ENCODE data around the gene KAZN. TPM values are rescaled to one million over a fixed set of nuclear protein-coding genes. Genes with fewer than 3 reads are reported as not detected.

The KAZN gene
- total and polyA plus RNA-seq, 2 experiments from 2014 or later, result 7.9 to 15.6 TPM

- Histone ChIP-seq H3K4me2 (no peak overlapping the region), H3K4me3 (no peak overlapping the region), H2AFZ (no peak overlapping the region), H4K20me1 (ENCODE audit: insufficient read depth, poor library complexity, severe bottlenecking) (no peaks in the 10 kb centered on the region), H3K79me2 (no peaks in the 10 kb centered on the region), H3K9me2 (replicated peaks; ENCODE audit: insufficient read depth) (no peaks in the 10 kb centered on the region), H3K9me3 (ENCODE audit: low read depth) (no peaks in the 10 kb centered on the region), H3K36me3 (replicated peaks; ENCODE audit: insufficient read depth, low read depth) (no peaks in the 10 kb centered on the region), H3K4me1 (ENCODE audit: insufficient read depth) (peaks cover 10% of the 10 kb centered on the region), H3K27me3 (no peaks in the 10 kb centered on the region), H3K27ac (no peak overlapping the region)
- 85% methylated on average over 12 of the region's 12 CpGs for WGBS (ENCODE audit: low lambda C conversion rate, missing lambda C conversion rate)
- TF ChIP-seq CTCF (IDR thresholded peaks at IDR 0.05; ENCODE audit: poor library complexity) (no peak), EZH2phosphoT487 (IDR thresholded peaks at IDR 0.05; ENCODE audit: low read depth, severe bottlenecking, unreplicated experiment) (no peak), EZH2 (IDR thresholded peaks at IDR 0.05; ENCODE audit: borderline replicate concordance) (no peak)
- no peak for DNase-seq (ENCODE audit: low spot score)
Measured at GRCh38 chr1:14912839-14913481, 314.5 kb downstream of the KAZN start.

- H4K20me1 ChIP-seq (ENCODE audit: insufficient read depth, poor library complexity, severe bottlenecking), result no peaks in the 10 kb centered on the region
- H3K9me3 ChIP-seq (ENCODE audit: low read depth), result no peaks in the 10 kb centered on the region
- no peaks in the 10 kb centered on the region for H3K79me2 ChIP-seq
- H3K36me3 ChIP-seq (replicated peaks; ENCODE audit: insufficient read depth, low read depth), result no peaks in the 10 kb centered on the region
- H3K4me1 ChIP-seq (ENCODE audit: insufficient read depth), result peaks cover 10% of the 10 kb centered on the region
- no peak overlapping the region for H2AFZ ChIP-seq
- H3K9me2 ChIP-seq (replicated peaks; ENCODE audit: insufficient read depth), result no peaks in the 10 kb centered on the region
- no peak for DNase-seq (ENCODE audit: low spot score)
- 78% methylated on average over 14 of the region's 14 CpGs for WGBS (ENCODE audit: low lambda C conversion rate, missing lambda C conversion rate)
- no peak overlapping the region for H3K4me3 ChIP-seq
- TF ChIP-seq EZH2phosphoT487 (IDR thresholded peaks at IDR 0.05; ENCODE audit: low read depth, severe bottlenecking, unreplicated experiment) (no peak), CTCF (IDR thresholded peaks at IDR 0.05; ENCODE audit: poor library complexity) (no peak), EZH2 (IDR thresholded peaks at IDR 0.05; ENCODE audit: borderline replicate concordance) (no peak)
- no peak overlapping the region for H3K27ac ChIP-seq
- no peaks in the 10 kb centered on the region for H3K27me3 ChIP-seq
- H3K4me2 ChIP-seq, result no peak overlapping the region
Measured at GRCh38 chr1:14913482-14914177, 315.1 kb downstream of the KAZN start.

GRCh38 chr1:14914351-14914988 lies 316.0 kb downstream of the KAZN start:
- H3K79me2 ChIP-seq, result no peaks in the 10 kb centered on the region
- no peak for DNase-seq (ENCODE audit: low spot score)
- 80% methylated on average over 11 of the region's 11 CpGs for WGBS (ENCODE audit: low lambda C conversion rate, missing lambda C conversion rate)
- peaks cover 10% of the 10 kb centered on the region for H3K4me1 ChIP-seq (ENCODE audit: insufficient read depth)
- H3K4me2 ChIP-seq, result no peak overlapping the region
- no peak overlapping the region for H3K27ac ChIP-seq
- no peak overlapping the region for H2AFZ ChIP-seq
- H3K4me3 ChIP-seq, result no peak overlapping the region
- no peak for TF ChIP-seq EZH2phosphoT487 (IDR thresholded peaks at IDR 0.05; ENCODE audit: low read depth, severe bottlenecking, unreplicated experiment)
- TF ChIP-seq EZH2 (IDR thresholded peaks at IDR 0.05; ENCODE audit: borderline replicate concordance), result no peak
- TF ChIP-seq CTCF (IDR thresholded peaks at IDR 0.05; ENCODE audit: poor library complexity), result no peak
- no peaks in the 10 kb centered on the region for H3K36me3 ChIP-seq (replicated peaks; ENCODE audit: insufficient read depth, low read depth)
- no peaks in the 10 kb centered on the region for H3K27me3 ChIP-seq
- H3K9me3 ChIP-seq (ENCODE audit: low read depth), result no peaks in the 10 kb centered on the region
- H3K9me2 ChIP-seq (replicated peaks; ENCODE audit: insufficient read depth), result no peaks in the 10 kb centered on the region
- no peaks in the 10 kb centered on the region for H4K20me1 ChIP-seq (ENCODE audit: insufficient read depth, poor library complexity, severe bottlenecking)
